ENCODE results near the gene ZNF692. TPM values are rescaled to one million over a fixed set of nuclear protein-coding genes. Genes with fewer than 3 reads are reported as not detected.

Gene ZNF692
- total RNA-seq, 1 donor from 2014 or later = 23.0 TPM

DNA sequence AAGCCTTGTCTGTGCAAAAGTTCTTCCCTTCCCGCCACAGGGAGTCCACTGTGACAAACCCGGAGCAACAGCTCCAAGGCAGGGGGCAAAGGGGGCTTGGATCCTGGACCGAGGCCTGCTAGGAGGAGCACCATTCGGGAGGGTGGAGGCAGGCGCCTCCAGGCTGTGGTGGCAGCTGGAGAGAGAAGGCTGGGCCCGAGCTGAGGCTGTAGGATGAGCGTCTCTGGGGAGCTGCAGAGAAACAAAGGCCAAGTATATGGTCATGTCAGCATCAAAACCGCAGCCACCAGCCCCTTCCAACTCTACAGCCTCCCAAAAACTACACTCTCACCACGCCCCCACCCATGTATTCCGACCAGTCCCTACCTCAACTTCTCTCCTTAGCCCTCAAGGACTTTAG is 33.7 kb downstream of the ZNF692 start:
- no peak for TF ChIP-seq CTCF (IDR thresholded peaks at IDR 0.05; ENCODE audit: borderline replicate concordance)
- Histone ChIP-seq H3K4me1 (peaks cover 67% of the 10 kb centered on the region), H3K4me3 (peak overlapping the region; percentile 92), H3K27me3 (ENCODE audit: low read depth) (no peaks in the 10 kb centered on the region), H3K36me3 (peaks cover 31% of the 10 kb centered on the region), H3K9me3 (replicated peaks) (no peaks in the 10 kb centered on the region), H3K27ac (replicated peaks) (peak overlapping the region; percentile 99)
- DNase-seq = no peak
- intact Hi-C loops (cut with micrococcal nuclease) = no loop called here

GRCh38 chr1:248824701-248825100 is 34.2 kb downstream of the ZNF692 start:
- Histone ChIP-seq H3K4me1 (peaks cover 67% of the 10 kb centered on the region), H3K27me3 (ENCODE audit: low read depth) (no peaks in the 10 kb centered on the region), H3K27ac (replicated peaks) (peak overlapping the region; percentile 99), H3K4me3 (peak overlapping the region; percentile 92), H3K9me3 (replicated peaks) (no peaks in the 10 kb centered on the region), H3K36me3 (peaks cover 34% of the 10 kb centered on the region)
- no peak for DNase-seq
- TF ChIP-seq CTCF (IDR thresholded peaks at IDR 0.05; ENCODE audit: borderline replicate concordance) = no peak
- intact Hi-C loops (cut with micrococcal nuclease) = no loop called here

DNA sequence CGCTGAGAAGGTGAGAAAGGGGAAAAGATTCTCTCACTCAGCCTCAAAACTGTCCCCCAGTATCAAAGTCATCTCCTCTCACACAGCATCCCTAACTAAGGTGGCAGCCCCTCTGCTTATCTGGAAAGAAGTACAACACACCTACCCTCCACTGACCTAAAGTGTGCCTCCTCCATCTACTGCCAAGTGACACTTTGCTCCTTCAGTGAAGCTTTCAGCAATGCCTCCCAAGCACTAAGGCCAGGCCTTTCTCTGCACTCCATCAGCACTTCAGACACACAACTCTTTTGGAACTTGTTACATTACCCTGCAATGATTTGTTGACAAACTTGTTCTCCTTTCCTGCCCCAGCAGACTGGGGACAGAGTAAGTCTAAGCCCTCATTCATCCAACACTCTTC is 34.6 kb downstream of the ZNF692 start:
- Histone ChIP-seq H3K9me3 (replicated peaks) (no peaks in the 10 kb centered on the region), H3K36me3 (peaks cover 34% of the 10 kb centered on the region), H3K27me3 (ENCODE audit: low read depth) (no peaks in the 10 kb centered on the region), H3K4me1 (peaks cover 67% of the 10 kb centered on the region), H3K27ac (replicated peaks) (peak overlapping the region; percentile 99), H3K4me3 (peak overlapping the region; percentile 92)
- DNase-seq = no peak
- TF ChIP-seq CTCF (IDR thresholded peaks at IDR 0.05; ENCODE audit: borderline replicate concordance) = no peak
- intact Hi-C loops (cut with micrococcal nuclease) = no loop called here

DNA sequence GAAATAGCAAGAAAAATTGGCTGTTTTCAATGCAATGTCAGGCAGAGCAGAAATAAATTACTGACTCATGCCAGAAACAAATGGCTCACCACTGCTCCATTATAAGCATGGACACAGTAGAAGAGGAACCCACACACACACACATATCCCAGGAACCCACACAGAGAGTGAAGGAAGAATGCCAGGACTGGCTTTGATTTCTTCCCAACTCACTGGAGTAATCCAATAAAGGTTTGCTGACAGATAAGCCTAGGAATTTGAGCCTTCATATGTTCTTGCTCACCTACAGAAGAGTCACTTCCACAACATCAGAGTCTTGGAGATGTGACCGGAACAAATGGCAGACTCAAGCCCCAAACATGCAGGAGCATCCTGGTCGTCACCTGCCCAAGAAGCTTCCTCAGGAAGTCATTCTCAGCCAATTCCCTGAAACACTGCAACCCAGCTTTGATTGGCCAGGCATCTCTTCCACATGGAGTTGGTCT is 35.3 kb downstream of the ZNF692 start:
- peak overlapping the region; percentile 92 for H3K4me3 ChIP-seq
- peaks cover 75% of the 10 kb centered on the region for H3K4me1 ChIP-seq
- H3K27me3 ChIP-seq (ENCODE audit: low read depth) = no peaks in the 10 kb centered on the region
- TF ChIP-seq CTCF (IDR thresholded peaks at IDR 0.05; ENCODE audit: borderline replicate concordance) = no peak
- no peak overlapping the region for H3K27ac ChIP-seq (replicated peaks)
- intact Hi-C loops (cut with micrococcal nuclease) = no loop called here
- H3K9me3 ChIP-seq (replicated peaks) = no peaks in the 10 kb centered on the region
- peaks cover 34% of the 10 kb centered on the region for H3K36me3 ChIP-seq
- no peak for DNase-seq

DNA sequence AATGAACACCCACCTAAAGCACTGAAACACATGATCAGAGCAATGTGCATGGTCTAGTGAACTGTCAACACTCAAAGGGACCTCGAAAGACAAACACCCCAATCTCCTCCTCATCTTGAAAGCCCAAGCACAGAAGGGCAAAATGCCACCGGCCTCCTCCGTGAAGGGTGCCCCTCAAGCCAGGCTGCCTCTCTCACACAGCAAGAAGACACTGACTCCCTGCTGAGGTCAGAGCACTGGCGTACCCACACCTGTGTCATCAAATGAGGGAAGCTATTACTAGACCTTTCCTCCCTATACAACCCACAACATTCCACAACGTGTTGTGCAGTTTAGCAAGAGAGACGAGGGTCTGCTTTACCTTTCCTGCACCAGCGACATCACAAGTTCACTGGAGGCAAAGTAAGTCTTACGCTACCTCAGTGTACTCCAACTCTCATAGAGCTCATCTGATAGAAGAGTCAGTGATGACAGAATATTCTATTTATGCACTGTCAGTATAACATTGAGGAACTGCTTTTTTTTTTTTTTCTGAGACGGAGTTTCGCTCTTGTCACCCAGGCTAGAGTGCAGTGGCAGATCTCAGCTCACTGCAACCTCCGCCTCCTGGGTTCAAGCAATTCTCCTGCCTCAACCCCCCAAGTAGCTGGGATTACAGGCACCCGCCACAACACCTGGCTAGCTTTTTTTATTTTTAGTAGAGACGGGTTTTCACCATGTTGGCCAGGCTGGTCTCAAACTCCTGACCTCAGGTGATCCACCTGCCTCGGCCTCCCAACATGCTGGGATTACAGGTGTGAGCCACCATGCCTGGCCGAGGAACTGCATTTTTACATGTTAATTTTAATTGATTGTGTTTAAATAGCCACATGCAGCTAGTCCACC is 36.5 kb downstream of the ZNF692 start:
- intact Hi-C loops (cut with micrococcal nuclease) = no loop called here
- Histone ChIP-seq H3K27ac (replicated peaks) (peak overlapping the region; percentile 42), H3K9me3 (replicated peaks) (no peaks in the 10 kb centered on the region), H3K36me3 (peaks cover 38% of the 10 kb centered on the region), H3K4me3 (peak overlapping the region; percentile 92), H3K4me1 (peaks cover 76% of the 10 kb centered on the region), H3K27me3 (ENCODE audit: low read depth) (no peaks in the 10 kb centered on the region)
- DNase-seq = no peak
- no peak for TF ChIP-seq CTCF (IDR thresholded peaks at IDR 0.05; ENCODE audit: borderline replicate concordance)
